Stomach (tissue), 9 donors: ENCODE results near the gene TNFAIP8L1. TPM values are rescaled to one million over a fixed set of nuclear protein-coding genes. Genes with fewer than 3 reads are reported as not detected.
"Not testable (repeated sequence)": the region's sequence is repeated elsewhere in the genome, so short reads cannot be mapped to it uniquely, and the experiment has no call there.

Experiments used
- DNase-seq, 2 donors: peaks; one replicate each; pipeline versions ENCODE4 v3.0.0 to v3.0.0-alpha.2; 2013 to 2019
- H3K27ac ChIP-seq, 5 donors: fragments of 200-600 bp in 4 of 5; sonication (generic) in 4 of 5; one replicate each; pipeline ENCODE4 v1.5.1; 2013 to 2019; ENCODE audit warnings: mild to moderate bottlenecking in 1 of 5, moderate library complexity in 1 of 5
- H3K27me3 ChIP-seq, 3 donors: fragments of 200-600 bp; sonication (generic); one replicate each; pipeline ENCODE4 v1.5.1; 2017 to 2019; ENCODE audit warnings: mixed run types in 1 of 3
- H3K36me3 ChIP-seq, 4 donors: fragments of 200-600 bp; sonication (generic); 1 replicate in 3 of 4; 2 replicates in 1 of 4; pipeline ENCODE4 v1.5.1; 2016 to 2019
- H3K4me1 ChIP-seq, 4 donors: fragments of 200-600 bp; sonication (generic); one replicate each; pipeline ENCODE4 v1.5.1; 2016 to 2019
- H3K4me3 ChIP-seq, 4 donors: fragments of 200-600 bp; sonication (generic) in 3 of 4; one replicate each; pipeline ENCODE4 v1.5.1; 2016 to 2019; ENCODE audit warnings: mild to moderate bottlenecking in 1 of 4
- H3K9me3 ChIP-seq, 4 donors: fragments of 200-600 bp; sonication (generic); one replicate each; pipeline ENCODE4 v1.5.1; 2016 to 2019
- CTCF ChIP-seq, 7 experiments: fragments of 450-650 bp in 4 of 7; fragments of 200-600 bp in 3 of 7; sonication (generic) in 3 of 7; IDR thresholded peaks; one replicate each; pipeline ENCODE4 v1.5.1; 2016 to 2019; ENCODE audit warnings: antibody characterized with exemption in 7 of 7, control low read depth in 2 of 7, mild to moderate bottlenecking in 1 of 7
- EP300 ChIP-seq: sonication (generic); formaldehyde crosslinking; IDR thresholded peaks from one replicate; pipeline ENCODE4 v1.6.1; 2017; ENCODE audit warnings: antibody characterized with exemption
- POLR2A ChIP-seq, 4 donors: fragments of 450-650 bp; IDR thresholded peaks; one replicate each; pipeline ENCODE4 v1.6.1; 2016; ENCODE audit warnings: antibody characterized with exemption in 4 of 4, control low read depth in 2 of 4, mild to moderate bottlenecking in 1 of 4, moderate library complexity in 1 of 4
- POLR2AphosphoS5 ChIP-seq, 3 donors: sonication (generic); formaldehyde crosslinking; IDR thresholded peaks; one replicate each; pipeline ENCODE4 v1.6.1; 2016; ENCODE audit warnings: antibody characterized with exemption in 3 of 3
- WGBS, 5 donors: extraction: QIAGEN DNeasy Blood & Tissue Kit in 3 of 5; methylation state at CpG; one replicate each; pipeline versions ENCODE4 v1.1.5 to v1.1.7; 2013 to 2018; 5-methylcytosine and 5-hydroxymethylcytosine counted together
- intact Hi-C: fragments of 100-400 bp; cut with DNase I; formaldehyde crosslinking; loops from one replicate; pipeline ENCODE4 v1.15.1; 2023; ENCODE audit warnings: low total_unique reads
- polyA plus RNA-seq, 3 donors: library from polyadenylated mRNA; stranded (reverse); fragments of 200-250 nt; gene quantifications; one replicate each; pipeline ENCODE4 v1.2.3, GENCODE V29; 2013
- total RNA-seq, 5 donors: library from RNA; depleted of rRNA; stranded (reverse); fragments of >200 nt; gene quantifications; one replicate each; pipeline versions ENCODE4 v1.1.0 to v1.2.3, GENCODE V29; 2014 to 2016
- donor health status: healthy with polysubstance abuse.
- donor health status: Bipolar disorder and iron deficiency.
- donor health status: healthy.

Gene TNFAIP8L1
- total and polyA plus RNA-seq, 8 donors, result 5.3 to 43.4 (median 7.7) TPM

- Histone ChIP-seq H3K4me1 (peaks cover 0 to 4% (median under 1%) of the 10 kb centered on the region in 4 donors), H3K27me3 (peaks cover 0 to 84% (median 36%) of the 10 kb centered on the region in 3 donors), H3K4me3 (no peak overlapping the region), H3K27ac (no peak overlapping the region), H3K36me3 (no peaks in the 10 kb centered on the region), H3K9me3 (no peaks in the 10 kb centered on the region)
- 55 to 78% (median 71%) methylated on average over 5 of the region's 5 CpGs for WGBS, 5 donors
- no peak for TF ChIP-seq POLR2AphosphoS5 (IDR thresholded peaks at IDR 0.05)
- TF ChIP-seq EP300, result no peak
- TF ChIP-seq CTCF (IDR thresholded peaks at IDR 0.05), result no peak
- no peak for TF ChIP-seq POLR2A (IDR thresholded peaks at IDR 0.05)
- intact Hi-C loops, result no loop called here
- DNase-seq, result no peak
Measured at GRCh38 chr19:4592445-4592844, 46.9 kb upstream of the TNFAIP8L1 start.

- DNase-seq, result no peak
- Histone ChIP-seq H3K27ac (no peak overlapping the region), H3K9me3 (no peaks in the 10 kb centered on the region), H3K4me3 (no peak overlapping the region), H3K4me1 (peaks cover 1 to 14% (median 8%) of the 10 kb centered on the region in 4 donors), H3K36me3 (no peaks in the 10 kb centered on the region), H3K27me3 (peaks cover 0 to 90% (median 44%) of the 10 kb centered on the region in 3 donors)
- 56 to 69% (median 60%) methylated on average over 6 of the region's 6 CpGs for WGBS, 5 donors
- intact Hi-C loops, result no loop called here
- TF ChIP-seq CTCF (IDR thresholded peaks at IDR 0.05) (no peak), POLR2A (IDR thresholded peaks at IDR 0.05) (no peak), EP300 (no peak), POLR2AphosphoS5 (IDR thresholded peaks at IDR 0.05) (no peak)
Measured at GRCh38 chr19:4593409-4593851, 45.9 kb upstream of the TNFAIP8L1 start.

GRCh38 chr19:4594201-4594600, 45.1 kb upstream of the TNFAIP8L1 start:
- 43 to 59% (median 48%) methylated on average over 9 of the region's 9 CpGs for WGBS, 5 donors
- TF ChIP-seq POLR2A (IDR thresholded peaks at IDR 0.05) (no peak), POLR2AphosphoS5 (IDR thresholded peaks at IDR 0.05) (no peak), CTCF (IDR thresholded peaks at IDR 0.05) (no peak), EP300 (no peak)
- Histone ChIP-seq H3K27me3 (peaks cover 3 to 98% (median 52%) of the 10 kb centered on the region in 3 donors), H3K4me3 (no peak overlapping the region), H3K4me1 (peaks cover 4 to 19% (median 11%) of the 10 kb centered on the region in 4 donors), H3K9me3 (no peaks in the 10 kb centered on the region), H3K27ac (no peak overlapping the region), H3K36me3 (no peaks in the 10 kb centered on the region)
- intact Hi-C loops, result no loop called here
- no peak for DNase-seq

GRCh38 chr19:4595158-4595557, 44.2 kb upstream of the TNFAIP8L1 start:
- intact Hi-C loops, H3K36me3 ChIP-seq, H3K27ac ChIP-seq, DNase-seq, H3K9me3 ChIP-seq, H3K4me3 ChIP-seq: not testable (repeated sequence)
- H3K4me1 ChIP-seq, result peaks cover 4 to 19% (median 11%) of the 10 kb centered on the region in 4 donors
- 93 to 96% (median 94%) methylated on average over 9 of the region's 9 CpGs for WGBS, 5 donors
- peaks cover 6 to 100% (median 56%) of the 10 kb centered on the region in 3 donors for H3K27me3 ChIP-seq
